ENCODE results near the gene CMAS.
"Not testable (repeated sequence)": the region's sequence is repeated elsewhere in the genome, so short reads cannot be mapped to it uniquely, and the experiment has no call there.

Gene CMAS

GRCh38 chr12:22088886-22089285 lies 42.9 kb downstream of the CMAS start:
- Histone ChIP-seq H3K79me2 (ENCODE audit: insufficient read depth, low read length) (no peaks in the 10 kb centered on the region), H3K9ac (ENCODE audit: low read length) (no peak overlapping the region), H3K27ac (ENCODE audit: low read depth, low read length) (no peak overlapping the region), H3K9me2 (replicated peaks; ENCODE audit: insufficient read depth, low read length) (no peaks in the 10 kb centered on the region), H3K4me3 (ENCODE audit: insufficient read depth, low read length, poor library complexity, severe bottlenecking) (no peak overlapping the region), H2AFZ (ENCODE audit: low read depth, low read length, severe bottlenecking) (no peak overlapping the region), H3K4me2 (ENCODE audit: low read depth, low read length, poor library complexity, severe bottlenecking) (no peak overlapping the region), H3K27me3 (ENCODE audit: low read length) (no peaks in the 10 kb centered on the region; the same call in 1 of the 2 replicates), H4K20me1 (ENCODE audit: low read depth, low read length) (no peaks in the 10 kb centered on the region), H3K9me3 (ENCODE audit: insufficient read depth, low read length) (no peaks in the 10 kb centered on the region), H3K36me3 (ENCODE audit: low read length) (no peaks in the 10 kb centered on the region), H3F3A (ENCODE audit: insufficient read depth) (no peaks in the 10 kb centered on the region)
- TF ChIP-seq CTCF (IDR thresholded peaks at IDR 0.05; ENCODE audit: insufficient read depth, low read length, poor library complexity, severe bottlenecking) (no peak), EZH2phosphoT487 (conservative IDR thresholded peaks at IDR 0.05; ENCODE audit: low read length) (no peak)

- no peaks in the 10 kb centered on the region for H3K79me2 ChIP-seq (ENCODE audit: insufficient read depth, low read length)
- H3F3A ChIP-seq (ENCODE audit: insufficient read depth) = no peaks in the 10 kb centered on the region
- no peaks in the 10 kb centered on the region for H3K9me2 ChIP-seq (replicated peaks; ENCODE audit: insufficient read depth, low read length)
- TF ChIP-seq EZH2phosphoT487 (conservative IDR thresholded peaks at IDR 0.05; ENCODE audit: low read length) (no peak), CTCF (IDR thresholded peaks at IDR 0.05; ENCODE audit: insufficient read depth, low read length, poor library complexity, severe bottlenecking) (no peak)
- no peak overlapping the region for H3K4me3 ChIP-seq (ENCODE audit: insufficient read depth, low read length, poor library complexity, severe bottlenecking)
- H2AFZ ChIP-seq (ENCODE audit: low read depth, low read length, severe bottlenecking) = no peak overlapping the region
- H3K27ac ChIP-seq (ENCODE audit: low read depth, low read length) = no peak overlapping the region
- H3K36me3 ChIP-seq (ENCODE audit: low read length) = no peaks in the 10 kb centered on the region
- H3K9ac ChIP-seq (ENCODE audit: low read length) = no peak overlapping the region
- H3K9me3 ChIP-seq (ENCODE audit: insufficient read depth, low read length) = no peaks in the 10 kb centered on the region
- no peaks in the 10 kb centered on the region; the same call in 1 of the 2 replicates for H3K27me3 ChIP-seq (ENCODE audit: low read length)
- H3K4me2 ChIP-seq (ENCODE audit: low read depth, low read length, poor library complexity, severe bottlenecking) = no peak overlapping the region
- no peaks in the 10 kb centered on the region for H4K20me1 ChIP-seq (ENCODE audit: low read depth, low read length)
Observed at GRCh38 chr12:22089486-22089885, 43.5 kb downstream of the CMAS start.

- not testable (repeated sequence) for H2AFZ ChIP-seq (ENCODE audit: low read depth, low read length, severe bottlenecking); H3K27ac ChIP-seq (ENCODE audit: low read depth, low read length); H3K9me2 ChIP-seq (replicated peaks; ENCODE audit: insufficient read depth, low read length); H3K4me3 ChIP-seq (ENCODE audit: insufficient read depth, low read length, poor library complexity, severe bottlenecking); H3F3A ChIP-seq (ENCODE audit: insufficient read depth); H3K9ac ChIP-seq (ENCODE audit: low read length); H3K4me2 ChIP-seq (ENCODE audit: low read depth, low read length, poor library complexity, severe bottlenecking); H3K27me3 ChIP-seq (ENCODE audit: low read length); H3K36me3 ChIP-seq (ENCODE audit: low read length); H4K20me1 ChIP-seq (ENCODE audit: low read depth, low read length); H3K9me3 ChIP-seq (ENCODE audit: insufficient read depth, low read length); H3K79me2 ChIP-seq (ENCODE audit: insufficient read depth, low read length)
Observed at GRCh38 chr12:22099062-22099461, 53.0 kb downstream of the CMAS start.

GRCh38 chr12:22100958-22101748 lies 55.1 kb downstream of the CMAS start:
- Histone ChIP-seq H2AFZ (ENCODE audit: low read depth, low read length, severe bottlenecking) (no peak overlapping the region), H3K79me2 (ENCODE audit: insufficient read depth, low read length) (no peaks in the 10 kb centered on the region), H3K27me3 (ENCODE audit: low read length) (peaks cover 4% of the 10 kb centered on the region; the same call in 1 of the 2 replicates), H3F3A (ENCODE audit: insufficient read depth) (no peaks in the 10 kb centered on the region), H4K20me1 (ENCODE audit: low read depth, low read length) (no peaks in the 10 kb centered on the region), H3K9me2 (replicated peaks; ENCODE audit: insufficient read depth, low read length) (no peaks in the 10 kb centered on the region), H3K27ac (ENCODE audit: low read depth, low read length) (no peak overlapping the region), H3K9ac (ENCODE audit: low read length) (no peak overlapping the region), H3K4me3 (ENCODE audit: insufficient read depth, low read length, poor library complexity, severe bottlenecking) (no peak overlapping the region), H3K9me3 (ENCODE audit: insufficient read depth, low read length) (no peaks in the 10 kb centered on the region), H3K4me2 (ENCODE audit: low read depth, low read length, poor library complexity, severe bottlenecking) (no peak overlapping the region), H3K36me3 (ENCODE audit: low read length) (no peaks in the 10 kb centered on the region)
- TF ChIP-seq EZH2phosphoT487 (conservative IDR thresholded peaks at IDR 0.05; ENCODE audit: low read length) (no peak), CTCF (IDR thresholded peaks at IDR 0.05; ENCODE audit: insufficient read depth, low read length, poor library complexity, severe bottlenecking) (peak; percentile 29)

Data from SU-DHL-6 (cell line).